GM23338 (cell line): Measurements from ENCODE around the gene ST8SIA4. TPM values are rescaled to one million over a fixed set of nuclear protein-coding genes. Genes with fewer than 3 reads are reported as not detected.

Source experiments
- ATAC-seq: fragments of 200-7000 bp; cut with Tn5 transposase; 3 replicates; pipeline ENCODE4 v1.9.1; 2020
- DNase-seq: peaks from one replicate; pipeline ENCODE4 v3.0.0-alpha.2; 2015; ENCODE audit warnings: low spot score
- H2AFZ ChIP-seq: fragments of 200-600 bp; sonication (generic); 2 replicates; pipeline ENCODE4 v1.8.0; 2016; ENCODE audit warnings: antibody characterized with exemption, mild to moderate bottlenecking, moderate library complexity
- H3F3A ChIP-seq: fragments of 200-600 bp; sonication (generic); replicated peaks from 2 replicates; pipeline ENCODE4 v1.8.0; 2017; ENCODE audit warnings: antibody characterized with exemption, mixed run types, low read depth
- H3K27ac ChIP-seq: fragments of 200-600 bp; sonication (generic); 2 replicates; pipeline ENCODE4 v1.6.1; 2016; ENCODE audit warnings: low read depth
- H3K27me3 ChIP-seq: fragments of 200-600 bp; sonication (generic); 2 replicates; pipeline ENCODE4 v1.8.0; 2016; ENCODE audit warnings: mild to moderate bottlenecking, mixed run types, moderate library complexity; ENCODE audit not compliant: insufficient read depth
- H3K36me3 ChIP-seq: fragments of 200-600 bp; sonication (generic); 2 replicates; pipeline ENCODE4 v1.8.0; 2016; ENCODE audit warnings: mild to moderate bottlenecking; ENCODE audit not compliant: insufficient read depth
- H3K4me1 ChIP-seq: fragments of 200-600 bp; sonication (generic); 2 replicates; pipeline ENCODE4 v1.8.0; 2016; ENCODE audit warnings: mild to moderate bottlenecking, moderate library complexity; ENCODE audit not compliant: insufficient read depth
- H3K4me2 ChIP-seq: fragments of 200-600 bp; sonication (generic); 2 replicates; pipeline ENCODE4 v1.7.1; 2017; ENCODE audit warnings: mixed run types
- H3K4me3 ChIP-seq: fragments of 200-600 bp; sonication (generic); 2 replicates; pipeline ENCODE4 v1.6.1; 2016; ENCODE audit warnings: mixed run types
- H3K79me2 ChIP-seq: fragments of 200-600 bp; sonication (generic); replicated peaks from 2 replicates; pipeline ENCODE4 v1.8.0; 2017; ENCODE audit warnings: mild to moderate bottlenecking; ENCODE audit not compliant: insufficient read depth
- H3K9me2 ChIP-seq: fragments of 200-600 bp; sonication (generic); 2 replicates; pipeline ENCODE4 v1.8.0; 2017; ENCODE audit not compliant: insufficient read depth
- H4K20me1 ChIP-seq: fragments of 200-600 bp; sonication (generic); replicated peaks from 2 replicates; pipeline ENCODE4 v1.8.0; 2017; ENCODE audit warnings: mild to moderate bottlenecking; ENCODE audit not compliant: insufficient read depth
- H3K27ac Mint-ChIP-seq: 2 replicates; pipeline ENCODE4 v1.8.0; 2020; ENCODE audit warnings: inconsistent platforms, mild to moderate bottlenecking, moderate library complexity, mixed read lengths
- H3K27me3 Mint-ChIP-seq: 3 replicates; pipeline ENCODE4 v1.8.0; 2022; ENCODE audit warnings: low read depth, mild to moderate bottlenecking, moderate library complexity, mixed read lengths, inconsistent platforms; ENCODE audit not compliant: insufficient read depth, poor library complexity
- H3K36me3 Mint-ChIP-seq: 3 replicates; pipeline ENCODE4 v1.8.0; 2021; ENCODE audit warnings: low read depth, mild to moderate bottlenecking, inconsistent platforms, moderate library complexity, mixed read lengths
- H3K4me1 Mint-ChIP-seq: 3 replicates; pipeline ENCODE4 v1.8.0; 2020; ENCODE audit warnings: mild to moderate bottlenecking, inconsistent platforms, mixed read lengths
- H3K4me3 Mint-ChIP-seq: 3 replicates; pipeline ENCODE4 v1.8.0; 2021; ENCODE audit warnings: moderate library complexity, mild to moderate bottlenecking, inconsistent platforms, mixed read lengths
- H3K9me3 Mint-ChIP-seq: 3 replicates; pipeline ENCODE4 v1.8.0; 2020; ENCODE audit warnings: moderate library complexity, mild to moderate bottlenecking, inconsistent platforms, mixed read lengths
- ETS1 ChIP-seq: IDR thresholded peaks from 2 replicates; pipeline ENCODE4 v1.6.1; 2016; ENCODE audit warnings: antibody characterized with exemption
- EZH2phosphoT487 ChIP-seq: fragments of 200-600 bp; sonication (generic); IDR thresholded peaks from one replicate; pipeline ENCODE4 v1.8.1; 2018; ENCODE audit warnings: antibody characterized with exemption; ENCODE audit not compliant: unreplicated experiment
- JUNB ChIP-seq: IDR thresholded peaks from one replicate; pipeline ENCODE4 v1.6.1; 2016; ENCODE audit warnings: antibody characterized with exemption; ENCODE audit not compliant: unreplicated experiment
- NANOG ChIP-seq: IDR thresholded peaks from 2 replicates; pipeline ENCODE4 v1.6.1; 2016; ENCODE audit warnings: antibody characterized with exemption, borderline replicate concordance
- STAT1 ChIP-seq: IDR thresholded peaks from one replicate; pipeline ENCODE4 v1.6.1; 2016; ENCODE audit warnings: antibody characterized with exemption; ENCODE audit not compliant: unreplicated experiment
- ZNF331 ChIP-seq: fragments of 250-450 bp; sonication (Bioruptor Pico); IDR thresholded peaks from 2 replicates; pipeline ENCODE4 v1.5.0; 2020; ENCODE audit warnings: low read depth, mild to moderate bottlenecking, moderate library complexity
- ZNF462 ChIP-seq: fragments of 250-450 bp; sonication (Bioruptor Pico); IDR thresholded peaks from 2 replicates; pipeline ENCODE4 v1.5.0; 2020; ENCODE audit warnings: mild to moderate bottlenecking, moderate library complexity
- polyA plus RNA-seq: library from polyadenylated mRNA; unstranded; fragments of >200 nt; fragmentation: Nextera tagmentation; extraction: Ambion mirVana; gene quantifications from 2 replicates; pipeline ENCODE4 v1.2.1, GENCODE V29; 2016
- total RNA-seq: library from RNA; depleted of rRNA; stranded (reverse); fragments of >200 nt; shearing (Covaris generic); gene quantifications from 2 replicates; pipeline ENCODE4 v1.2.3, GENCODE V29; 2014

Gene ST8SIA4
- total and polyA plus RNA-seq, 2 experiments from 2014 or later, result 0.11 to 0.28 TPM

GRCh38 chr5:100855937-100856430, 47.1 kb downstream of the ST8SIA4 start:
- Histone ChIP-seq H3F3A (no peaks in the 10 kb centered on the region), H2AFZ (no peak overlapping the region), H3K4me1 (no peaks in the 10 kb centered on the region), H3K27me3 (no peaks in the 10 kb centered on the region), H3K27ac (no peak overlapping the region), H4K20me1 (no peaks in the 10 kb centered on the region), H3K4me2 (no peak overlapping the region), H3K9me2 (no peaks in the 10 kb centered on the region), H3K36me3 (no peaks in the 10 kb centered on the region), H3K79me2 (no peaks in the 10 kb centered on the region), H3K4me3 (no peak overlapping the region)
- H3K9me3 Mint-ChIP-seq, result no peaks in the 10 kb centered on the region
- no peak for TF ChIP-seq STAT1
- TF ChIP-seq ZNF331 (CRISPR knock-in tag), result no peak
- no peak for TF ChIP-seq EZH2phosphoT487
- TF ChIP-seq ETS1, result no peak
- H3K27me3 Mint-ChIP-seq, result peaks cover 3% of the 10 kb centered on the region
- DNase-seq (no peak), ATAC-seq (no peak)
- no peak overlapping the region for H3K27ac Mint-ChIP-seq
- H3K4me1 Mint-ChIP-seq, result no peaks in the 10 kb centered on the region
- no peaks in the 10 kb centered on the region for H3K36me3 Mint-ChIP-seq
- H3K4me3 Mint-ChIP-seq, result no peak overlapping the region

- Mint-ChIP-seq H3K4me3 (no peak overlapping the region), H3K36me3 (no peaks in the 10 kb centered on the region), H3K9me3 (no peaks in the 10 kb centered on the region), H3K4me1 (no peaks in the 10 kb centered on the region), H3K27ac (no peak overlapping the region), H3K27me3 (peaks cover 3% of the 10 kb centered on the region)
- no peaks in the 10 kb centered on the region for H3K4me1 ChIP-seq
- H3K79me2 ChIP-seq, result no peaks in the 10 kb centered on the region
- no peak for DNase-seq
- no peaks in the 10 kb centered on the region for H3K27me3 ChIP-seq
- no peak for ATAC-seq
- TF ChIP-seq ZNF331 (CRISPR knock-in tag) (no peak), EZH2phosphoT487 (no peak), ZNF462 (no peak), JUNB (no peak), NANOG (no peak)
- no peaks in the 10 kb centered on the region for H3F3A ChIP-seq
- H3K4me2 ChIP-seq, result no peak overlapping the region
- H3K9me2 ChIP-seq, result no peaks in the 10 kb centered on the region
- H2AFZ ChIP-seq, result no peak overlapping the region
- no peak overlapping the region for H3K27ac ChIP-seq
- H4K20me1 ChIP-seq, result no peaks in the 10 kb centered on the region
- no peaks in the 10 kb centered on the region for H3K36me3 ChIP-seq
- no peak overlapping the region for H3K4me3 ChIP-seq
Observed at GRCh38 chr5:100855295-100855694, 47.8 kb downstream of the ST8SIA4 start.
